Jurkat, Clone E6-1 (cell line): ENCODE data around the gene FAM53B.

ENCODE experiments used
- DNase-seq: peaks from one replicate; pipeline ENCODE4 v3.0.0-alpha.2; 2011; ENCODE audit warnings: low read depth, low spot score
- H3K4me3 ChIP-seq: 2 replicates; pipeline ENCODE4 v1.5.1; 2011; ENCODE audit warnings: mild to moderate bottlenecking, low read length, control low read depth, moderate library complexity

The FAM53B gene

GRCh38 chr10:124656541-124656940 lies 87.6 kb downstream of the FAM53B start:
- H3K4me3 ChIP-seq: no peak overlapping the region
- DNase-seq: no peak

- H3K4me3 ChIP-seq: no peak overlapping the region
- no peak for DNase-seq
Observed at GRCh38 chr10:124656113-124656490, 88.1 kb downstream of the FAM53B start.

- no peak for DNase-seq
Observed at GRCh38 chr10:124655191-124656112, 88.7 kb downstream of the FAM53B start.

GRCh38 chr10:124654686-124655085 lies 89.5 kb downstream of the FAM53B start:
- no peak for DNase-seq
- H3K4me3 ChIP-seq: no peak overlapping the region

More at GRCh38 chr10:124655191-124656112, 88.7 kb downstream of the FAM53B start:
- H3K4me3 ChIP-seq: no peak overlapping the region

DNA sequence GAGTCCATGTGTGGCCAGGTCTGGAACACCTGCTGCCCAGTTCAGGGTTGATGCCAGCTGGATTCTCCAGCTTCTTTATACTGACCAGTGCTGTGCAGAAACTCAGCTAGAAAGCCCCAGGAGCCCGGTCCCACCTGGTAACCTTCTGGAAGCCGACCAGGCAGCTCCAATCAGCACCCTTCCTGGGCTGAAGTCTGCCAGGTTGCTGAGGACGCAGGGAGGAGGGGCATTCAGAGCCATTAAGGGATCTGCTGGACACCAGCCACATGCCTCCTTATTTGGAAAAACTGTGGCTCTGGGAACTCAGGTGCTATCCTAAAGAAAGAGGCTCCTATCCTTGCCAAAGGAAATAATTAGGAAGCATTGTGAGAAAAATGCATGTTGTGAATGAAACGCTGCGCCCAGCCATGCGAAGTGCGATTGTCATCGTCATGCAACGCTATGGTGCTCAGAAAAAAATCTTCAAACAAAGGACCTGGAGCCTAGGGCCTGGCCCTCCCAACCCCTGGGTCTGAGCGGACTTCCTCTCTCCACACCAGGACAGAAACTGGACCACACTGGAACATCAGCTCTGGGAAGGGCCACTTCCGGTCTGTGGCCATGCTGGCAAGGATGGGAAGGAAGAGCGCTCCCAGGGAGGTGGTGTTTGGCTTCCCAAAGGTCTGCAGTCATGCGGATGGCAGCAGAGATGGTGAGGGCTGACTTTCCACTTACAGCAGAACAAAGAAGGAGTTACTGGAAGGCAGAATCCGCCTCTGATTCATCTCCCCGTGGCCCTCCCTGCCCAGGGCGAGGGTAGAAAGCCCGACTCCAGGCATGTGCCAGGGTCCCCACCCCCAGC lies 90.1 kb downstream of the FAM53B start:
- DNase-seq: no peak
- no peak overlapping the region for H3K4me3 ChIP-seq

DNA sequence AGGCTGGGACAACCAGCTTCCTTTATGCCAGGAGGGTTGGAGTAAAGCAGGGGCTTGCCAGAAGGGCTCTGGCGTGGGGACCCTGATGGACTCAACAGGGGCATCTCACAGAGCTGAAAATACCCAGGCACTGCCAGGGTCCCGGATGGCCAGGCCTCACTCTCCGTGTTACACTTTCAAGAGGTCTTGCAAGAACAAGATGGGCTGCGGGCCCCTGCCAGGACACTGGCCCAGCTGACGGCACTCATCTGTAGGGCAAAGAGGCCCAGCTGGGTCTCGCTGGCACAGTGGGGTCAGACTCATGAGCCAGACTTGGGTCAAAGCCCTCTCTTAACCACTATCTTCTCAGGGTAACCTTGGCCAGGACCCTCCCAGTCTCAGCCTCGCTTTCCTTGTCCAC lies 90.9 kb downstream of the FAM53B start:
- no peak overlapping the region for H3K4me3 ChIP-seq
- no peak for DNase-seq

DNA sequence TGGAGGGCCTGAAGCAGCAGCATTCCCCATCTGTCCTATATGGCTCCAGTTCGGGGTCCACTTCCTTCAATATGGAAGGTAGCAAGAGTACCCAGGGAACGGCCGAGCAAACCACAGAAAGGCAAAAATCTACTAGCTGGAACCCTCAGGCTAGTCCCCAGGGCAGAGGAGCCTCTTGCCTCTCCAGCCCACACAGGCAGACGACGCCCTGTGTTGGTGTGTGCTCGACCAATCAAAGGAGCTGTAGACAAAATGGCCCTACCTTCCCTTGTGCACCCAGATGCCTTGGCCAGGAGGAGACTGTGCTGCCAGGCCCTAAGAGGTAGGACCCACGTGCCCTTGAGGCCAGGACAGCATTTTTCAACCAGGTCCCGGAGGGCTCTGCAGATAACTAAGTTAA lies 91.5 kb downstream of the FAM53B start:
- DNase-seq: no peak
- no peak overlapping the region for H3K4me3 ChIP-seq

GRCh38 chr10:124652200-124652599 lies 92.0 kb downstream of the FAM53B start:
- no peak for DNase-seq
- H3K4me3 ChIP-seq: no peak overlapping the region

DNA sequence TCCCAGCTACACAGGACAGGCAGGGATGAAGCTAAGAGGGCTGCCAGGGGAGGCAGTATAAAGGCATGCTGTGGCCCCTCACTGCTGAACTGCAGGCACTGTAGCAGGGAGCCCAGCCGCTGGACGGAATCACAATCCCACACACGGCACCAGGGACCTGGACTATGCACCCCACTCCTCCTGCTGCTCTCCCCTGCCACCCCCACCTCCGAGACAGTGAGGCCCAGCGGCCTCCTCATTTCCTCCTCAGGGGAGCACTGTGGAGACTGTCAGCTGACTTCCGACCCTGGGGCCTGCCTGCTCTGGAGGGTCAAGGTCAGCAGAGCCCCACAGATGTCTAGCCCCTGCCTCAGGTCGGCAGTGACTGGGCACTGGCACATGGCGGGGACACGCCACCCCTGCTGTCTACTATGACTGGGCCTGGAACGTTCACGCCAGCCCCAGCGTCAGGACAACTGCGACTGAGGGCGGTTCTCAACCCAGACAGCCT lies 92.7 kb downstream of the FAM53B start:
- no peak for DNase-seq
- H3K4me3 ChIP-seq: peak overlapping the region; percentile 15; the same call in 1 of the 2 replicates

GRCh38 chr10:124650820-124651401 lies 93.3 kb downstream of the FAM53B start:
- H3K4me3 ChIP-seq: peak overlapping the region; percentile 15
- peak; percentile 74 for DNase-seq

- peak; percentile 54 for DNase-seq
- H3K4me3 ChIP-seq: 0 out of 2 replicates have a peak overlapping the region, but pooled peaks have one; percentile 15
Observed at GRCh38 chr10:124650263-124650662, 93.9 kb downstream of the FAM53B start.

- H3K4me3 ChIP-seq: no peak overlapping the region; the same call in 1 of the 2 replicates
- no peak for DNase-seq
Observed at GRCh38 chr10:124649214-124649613, 95.0 kb downstream of the FAM53B start.

GRCh38 chr10:124648738-124649137 lies 95.4 kb downstream of the FAM53B start:
- peak overlapping the region; percentile 58 for H3K4me3 ChIP-seq
- DNase-seq: peak; percentile 96

GRCh38 chr10:124648131-124648475 lies 96.1 kb downstream of the FAM53B start:
- peak overlapping the region; percentile 58 for H3K4me3 ChIP-seq
- no peak for DNase-seq

DNA sequence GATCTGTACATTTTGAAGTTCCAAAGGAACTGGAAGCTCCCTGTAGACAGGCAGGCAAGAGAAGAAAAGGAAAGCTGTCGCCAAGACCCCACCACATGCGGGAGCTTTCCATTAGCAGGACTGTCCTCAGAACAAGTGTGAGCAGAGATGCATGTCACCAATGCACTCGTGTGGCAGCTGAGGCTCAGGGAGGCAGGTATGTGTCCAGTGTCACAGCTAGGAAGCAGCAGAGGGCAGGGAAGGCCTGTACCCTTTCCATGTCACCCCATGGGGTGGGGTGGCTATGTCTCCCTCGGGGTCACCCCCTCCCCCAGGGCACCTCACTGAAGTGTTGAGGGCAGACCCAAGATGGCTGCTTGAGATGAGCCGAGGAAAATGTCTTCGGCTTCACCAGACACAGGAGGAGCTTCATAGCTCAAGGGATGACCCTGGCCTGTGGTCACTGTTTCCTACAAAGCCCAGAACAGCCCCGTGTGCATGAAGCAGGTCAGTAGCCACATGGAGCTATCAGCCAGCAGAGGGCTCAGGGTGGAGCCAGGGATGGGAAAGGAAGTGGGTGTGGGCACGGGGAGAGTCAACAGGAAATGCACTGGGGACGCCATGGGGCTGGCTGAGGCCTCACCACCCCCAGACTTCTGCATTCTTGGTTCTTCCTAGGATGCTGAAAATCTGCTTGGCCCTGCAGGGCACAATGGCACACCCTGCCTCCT lies 96.6 kb downstream of the FAM53B start:
- peak; percentile 92 for DNase-seq
- H3K4me3 ChIP-seq: peak overlapping the region; percentile 58

- no peak overlapping the region for H3K4me3 ChIP-seq
- DNase-seq: no peak
Observed at GRCh38 chr10:124646483-124647352, 97.5 kb downstream of the FAM53B start.

DNA sequence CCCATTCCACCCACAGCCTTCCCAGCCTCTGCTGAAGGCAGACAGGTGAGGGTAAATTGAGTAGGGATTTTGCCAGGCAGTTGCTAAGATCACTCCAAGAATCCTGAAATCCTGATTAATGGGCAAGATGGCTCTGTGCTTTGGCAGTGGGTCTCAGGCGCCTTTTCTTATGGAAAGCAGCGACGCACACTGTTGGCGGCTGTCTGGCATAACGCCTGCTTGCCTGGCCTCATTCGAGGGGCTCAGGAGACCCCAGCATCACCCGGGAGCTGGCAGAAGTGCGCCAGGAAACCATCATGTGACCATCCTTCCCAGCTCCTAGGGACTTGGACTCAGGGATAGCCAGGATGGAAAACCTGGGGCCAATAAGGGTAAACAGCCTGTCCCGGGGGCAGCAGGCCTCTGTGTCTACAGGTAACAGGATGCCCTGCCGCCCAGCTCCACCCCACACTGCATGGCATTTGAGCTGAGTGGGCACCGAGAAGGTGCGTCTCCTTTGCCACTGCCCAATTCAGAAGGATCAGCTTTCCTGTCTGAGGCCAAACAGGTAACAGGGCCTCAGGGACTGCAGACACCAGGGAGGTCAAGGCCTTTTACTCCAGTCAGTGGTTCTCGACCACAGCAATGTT lies 98.6 kb downstream of the FAM53B start:
- H3K4me3 ChIP-seq: no peak overlapping the region
- no peak for DNase-seq
